Motor neuron (in vitro differentiated cells): Measurements from ENCODE around the gene ARMS2. TPM values are rescaled to one million over a fixed set of nuclear protein-coding genes. Genes with fewer than 3 reads are reported as not detected.
A peak's percentile ranks its signal among the peaks of the same experiment; 100 is the strongest.

ENCODE experiments used
- ATAC-seq, 8 experiments: fragments of 200-7000 bp; cut with Tn5 transposase; replicated peaks in 6 of 8; 2 replicates each; pipeline ENCODE4 v1.8.0; 2021; ENCODE audit warnings: mild to moderate bottlenecking in 8 of 8, moderate library complexity in 8 of 8
- H3K27ac ChIP-seq, 2 donors: fragments of 250-450 bp; sonication (Bioruptor Pico); 2 replicates each; pipeline ENCODE4 v1.9.0; 2021; ENCODE audit warnings: antibody characterized with exemption in 2 of 2, mild to moderate bottlenecking in 2 of 2, moderate library complexity in 1 of 2
- H3K4me1 ChIP-seq, 2 donors: fragments of 250-450 bp; sonication (Bioruptor Pico); replicated peaks in 1 of 2; 2 replicates each; pipeline ENCODE4 v1.6.1; 2021; ENCODE audit warnings: antibody characterized with exemption in 2 of 2, mild to moderate bottlenecking in 2 of 2, moderate library complexity in 1 of 2
- H3K4me3 ChIP-seq, 5 donors: fragments of 250-450 bp; sonication (Bioruptor Pico); 2 replicates each; pipeline ENCODE4 v1.9.0; 2021; ENCODE audit warnings: antibody characterized with exemption in 5 of 5, mild to moderate bottlenecking in 5 of 5, moderate library complexity in 4 of 5
- WGBS, 10 experiments: fragments of 450-650 bp; shearing (Covaris generic); methylation state at CpG; one replicate each; pipeline ENCODE4 v1.0.0; 2022; 5-methylcytosine and 5-hydroxymethylcytosine counted together
- in situ Hi-C, 9 experiments: fragments of 400-800 bp; cut with MboI; loops; one replicate each; pipeline ENCODE4 v1.15.0; 2021; ENCODE audit warnings: low sequenced_read_pairs in 9 of 9, low pct_unique_long_range_greater_than_20kb in 2 of 9; ENCODE audit not compliant: unreplicated experiment in 9 of 9
- total RNA-seq, 8 experiments: library from RNA; unstranded; fragments of 300-600 nt; gene quantifications; 2 replicates each; pipeline versions ENCODE4 v1.2.3 to v1.2.4, GENCODE V29; 2022

ARMS2 gene
- total RNA-seq, 8 experiments from 2014 or later, result 0.66 to 1.0 TPM; not detected in 6

DNA sequence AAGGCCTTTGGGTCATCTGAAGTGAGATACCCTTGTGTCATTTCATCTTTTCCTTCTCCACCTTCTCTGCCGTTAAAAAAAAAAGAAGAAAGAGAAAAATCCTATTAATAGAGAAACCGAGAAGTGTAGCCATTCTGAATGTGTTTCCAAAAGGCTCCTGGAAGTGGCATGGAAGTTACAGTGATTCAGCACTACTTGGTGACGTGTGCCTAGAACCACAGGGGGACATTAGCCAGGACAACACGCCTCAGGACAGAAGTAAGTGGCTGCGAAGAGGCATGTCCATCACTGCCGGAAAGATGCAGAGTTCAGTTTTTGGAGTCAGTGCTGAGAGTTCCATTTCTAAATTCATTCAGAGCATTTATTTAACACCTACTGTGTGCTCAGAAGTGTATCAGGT, 13.2 kb downstream of the ARMS2 start:
- Histone ChIP-seq H3K4me3 (no peak overlapping the region), H3K4me1 (no peaks in the 10 kb centered on the region), H3K27ac (no peak overlapping the region)
- 0 to 91% (median 80%) methylated on average over 1 to 6 of the region's 6 CpGs; no CpG with 5 or more reads in 3 of the 10 experiments for WGBS, 10 experiments
- in situ Hi-C loops, result no loop called here
- ATAC-seq, result no peak

- no peak for ATAC-seq
- Histone ChIP-seq H3K4me3 (no peak overlapping the region), H3K27ac (no peak overlapping the region), H3K4me1 (no peaks in the 10 kb centered on the region)
- 40 to 94% (median 80%) methylated on average over 1 to 3 of the region's 5 CpGs; no CpG with 5 or more reads in 4 of the 10 experiments for WGBS, 10 experiments
- in situ Hi-C loops, result no loop called here
These were observed 14.0 kb downstream of the ARMS2 start for GRCh38 chr10:122468307-122468925.

DNA sequence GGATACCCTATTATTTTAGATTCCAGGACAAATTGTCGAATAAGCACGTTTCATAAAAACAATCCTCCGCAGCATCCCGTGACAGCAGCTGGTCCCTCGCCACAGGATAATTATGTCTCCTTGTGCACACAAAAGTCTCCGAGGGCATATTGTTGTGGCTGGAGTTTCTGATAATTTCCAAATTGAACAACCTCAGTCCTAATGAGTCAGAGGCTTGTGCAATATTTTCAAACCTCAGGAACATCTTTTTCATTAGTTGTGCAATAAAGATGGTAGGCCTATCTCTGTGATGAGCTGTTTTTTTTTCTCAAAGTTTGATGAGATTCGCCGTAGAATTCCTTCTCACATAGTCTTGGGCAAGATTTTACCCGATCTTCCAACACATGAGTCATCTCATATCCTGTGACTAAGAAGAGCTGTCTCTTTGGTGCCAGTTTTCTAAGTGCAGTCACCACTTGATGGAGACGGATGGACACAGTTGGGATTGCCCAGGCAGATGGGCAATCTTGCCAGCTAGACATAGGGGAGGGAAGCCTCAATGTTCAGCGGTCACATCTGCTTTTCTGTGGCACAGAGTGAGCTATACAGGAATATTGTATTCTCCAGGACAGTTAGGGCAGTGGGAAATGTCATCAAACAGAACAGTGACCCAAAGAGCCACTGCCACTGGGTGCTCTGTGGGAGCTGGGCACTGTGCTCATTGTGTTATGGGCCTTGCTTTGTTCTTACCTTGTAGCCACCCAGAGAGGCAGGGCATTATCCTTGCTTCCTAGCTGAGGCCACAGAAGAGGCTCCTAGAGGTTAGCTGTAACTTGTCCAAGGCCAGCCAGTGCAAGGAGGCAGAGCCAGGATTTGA, 14.7 kb downstream of the ARMS2 start:
- 0 to 91% (median 70%) methylated on average over 2 to 11 of the region's 11 CpGs; no CpG with 5 or more reads in 1 of the 10 experiments for WGBS, 10 experiments
- ATAC-seq, result peak in 3 of 8 experiments; percentile 52 to 95 (median 86)
- Histone ChIP-seq H3K4me1 (no peaks in the 10 kb centered on the region), H3K4me3 (no peak overlapping the region), H3K27ac (no peak overlapping the region)
- in situ Hi-C loops, result no loop called here

- Histone ChIP-seq H3K4me3 (no peak overlapping the region), H3K27ac (no peak overlapping the region), H3K4me1 (peaks cover 4 to 5% of the 10 kb centered on the region in 2 donors)
- in situ Hi-C loops, result no loop called here
- WGBS, 10 experiments, result 0 to 100% (median 94%) methylated on average over 1 to 4 of the region's 4 CpGs
- ATAC-seq, result no peak
These were observed 15.4 kb downstream of the ARMS2 start for GRCh38 chr10:122469848-122470247.

- 17 to 100% (median 92%) methylated on average over 1 to 4 of the region's 4 CpGs; no CpG with 5 or more reads in 2 of the 10 experiments for WGBS, 10 experiments
- no peak for ATAC-seq
- in situ Hi-C loops, result no loop called here
- Histone ChIP-seq H3K4me1 (peaks cover 21% of the 10 kb centered on the region in 2 donors), H3K4me3 (no peak overlapping the region), H3K27ac (no peak overlapping the region)
These were observed 17.2 kb downstream of the ARMS2 start for GRCh38 chr10:122471531-122472177.

GRCh38 chr10:122473116-122473515, 18.7 kb downstream of the ARMS2 start:
- no peak overlapping the region for H3K4me3 ChIP-seq
- ATAC-seq, result no peak
- in situ Hi-C loops, result no loop called here
- peaks cover 21% of the 10 kb centered on the region in 2 donors for H3K4me1 ChIP-seq
- 80 to 100% (median 93%) methylated on average over 2 to 6 of the region's 8 CpGs; no CpG with 5 or more reads in 1 of the 10 experiments for WGBS, 10 experiments
- no peak overlapping the region for H3K27ac ChIP-seq

GRCh38 chr10:122474131-122474818, 19.8 kb downstream of the ARMS2 start:
- no peak overlapping the region for H3K4me3 ChIP-seq
- no peak overlapping the region for H3K27ac ChIP-seq
- H3K4me1 ChIP-seq, result peaks cover 21% of the 10 kb centered on the region in 2 donors
- WGBS, 10 experiments, result 61 to 100% (median 83%) methylated on average over 3 to 10 of the region's 15 CpGs; no CpG with 5 or more reads in 2 of the 10 experiments
- in situ Hi-C loops, result no loop called here
- peak in 2 of 8 experiments; percentile 32 to 44 for ATAC-seq

- Histone ChIP-seq H3K4me3 (no peak overlapping the region), H3K4me1 (peaks cover 21% of the 10 kb centered on the region in 2 donors), H3K27ac (no peak overlapping the region)
- peak in 4 of 8 experiments; percentile 11 to 26 (median 18) for ATAC-seq
- 0 to 70% (median 50%) methylated on average over 1 to 6 of the region's 12 CpGs; no CpG with 5 or more reads in 2 of the 10 experiments for WGBS, 10 experiments
- in situ Hi-C loops, result no loop called here
These were observed 20.6 kb downstream of the ARMS2 start for GRCh38 chr10:122475100-122475499.

GRCh38 chr10:122475591-122476332, 21.3 kb downstream of the ARMS2 start:
- 9 to 90% (median 48%) methylated on average over 2 to 11 of the region's 16 CpGs; no CpG with 5 or more reads in 3 of the 10 experiments for WGBS, 10 experiments
- in situ Hi-C loops, result no loop called here
- H3K27ac ChIP-seq, result no peak overlapping the region
- no peak overlapping the region for H3K4me3 ChIP-seq
- peak in 7 of 8 experiments; percentile 27 to 94 (median 72) for ATAC-seq
- peaks cover 21% of the 10 kb centered on the region in 2 donors for H3K4me1 ChIP-seq

DNA sequence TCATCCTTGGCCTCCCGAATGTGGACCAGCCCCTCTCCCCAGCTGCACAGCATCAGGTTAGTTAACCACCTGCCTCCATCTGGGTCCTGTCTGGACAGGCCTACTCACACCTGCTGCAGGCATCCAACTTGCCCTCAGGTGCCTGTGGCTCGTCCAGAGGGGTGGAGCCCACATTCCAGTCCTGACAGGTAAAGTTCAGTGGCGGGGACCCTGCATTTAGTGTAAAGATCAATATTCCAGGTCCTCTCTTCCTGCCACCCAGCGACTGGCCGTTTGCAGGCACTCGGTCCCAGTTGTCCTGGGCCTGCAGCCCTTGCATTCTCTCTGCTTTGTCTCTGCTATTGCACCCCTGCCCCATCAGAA, 21.9 kb downstream of the ARMS2 start:
- Histone ChIP-seq H3K4me1 (peaks cover 21% of the 10 kb centered on the region in 2 donors), H3K27ac (no peak overlapping the region), H3K4me3 (no peak overlapping the region)
- ATAC-seq, result peak in 3 of 8 experiments; percentile 3 to 25 (median 11)
- in situ Hi-C loops, result no loop called here
- 35 to 100% (median 76%) methylated on average over 1 to 4 of the region's 6 CpGs; no CpG with 5 or more reads in 5 of the 10 experiments for WGBS, 10 experiments

GRCh38 chr10:122477436-122477835, 23.0 kb downstream of the ARMS2 start:
- peaks cover 21% of the 10 kb centered on the region in 2 donors for H3K4me1 ChIP-seq
- in situ Hi-C loops, result no loop called here
- no peak overlapping the region for H3K27ac ChIP-seq
- ATAC-seq, result no peak
- WGBS, 10 experiments, result 80 to 100% (median 89%) methylated on average over 1 to 4 of the region's 5 CpGs; no CpG with 5 or more reads in 4 of the 10 experiments
- H3K4me3 ChIP-seq, result no peak overlapping the region

DNA sequence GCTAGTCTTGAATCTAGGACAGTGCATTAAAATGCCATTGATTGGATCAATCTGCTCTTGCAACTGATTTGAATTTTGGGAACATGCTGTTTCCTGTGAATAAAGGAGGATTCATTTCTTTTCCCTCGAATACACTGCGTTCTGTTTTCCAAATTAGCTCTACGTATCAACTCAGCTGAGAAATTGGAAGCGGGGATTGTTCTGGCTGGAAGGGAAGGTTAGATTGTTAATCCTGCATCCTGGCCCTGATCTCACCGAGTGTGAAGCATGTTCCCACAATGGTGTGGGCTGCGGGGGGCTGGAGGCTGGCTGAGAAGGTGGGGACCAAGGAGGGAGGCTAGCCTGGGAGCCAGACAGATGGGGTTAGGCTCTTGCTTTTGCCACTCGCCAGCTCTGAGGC, 24.5 kb downstream of the ARMS2 start:
- no peak overlapping the region for H3K27ac ChIP-seq
- in situ Hi-C loops, result no loop called here
- no peak overlapping the region for H3K4me3 ChIP-seq
- H3K4me1 ChIP-seq, result peaks cover 21% of the 10 kb centered on the region in 2 donors
- no peak for ATAC-seq
- WGBS, 10 experiments, result 14 to 90% (median 85%) methylated on average over 2 to 4 of the region's 7 CpGs; no CpG with 5 or more reads in 4 of the 10 experiments
